Measurements from ENCODE around the gene ATP23. TPM values are rescaled to one million over a fixed set of nuclear protein-coding genes. Genes with fewer than 3 reads are reported as not detected.

Gene ATP23
- total RNA-seq, 1 donor = 5.1 TPM

- TF ChIP-seq, protein P1, sequence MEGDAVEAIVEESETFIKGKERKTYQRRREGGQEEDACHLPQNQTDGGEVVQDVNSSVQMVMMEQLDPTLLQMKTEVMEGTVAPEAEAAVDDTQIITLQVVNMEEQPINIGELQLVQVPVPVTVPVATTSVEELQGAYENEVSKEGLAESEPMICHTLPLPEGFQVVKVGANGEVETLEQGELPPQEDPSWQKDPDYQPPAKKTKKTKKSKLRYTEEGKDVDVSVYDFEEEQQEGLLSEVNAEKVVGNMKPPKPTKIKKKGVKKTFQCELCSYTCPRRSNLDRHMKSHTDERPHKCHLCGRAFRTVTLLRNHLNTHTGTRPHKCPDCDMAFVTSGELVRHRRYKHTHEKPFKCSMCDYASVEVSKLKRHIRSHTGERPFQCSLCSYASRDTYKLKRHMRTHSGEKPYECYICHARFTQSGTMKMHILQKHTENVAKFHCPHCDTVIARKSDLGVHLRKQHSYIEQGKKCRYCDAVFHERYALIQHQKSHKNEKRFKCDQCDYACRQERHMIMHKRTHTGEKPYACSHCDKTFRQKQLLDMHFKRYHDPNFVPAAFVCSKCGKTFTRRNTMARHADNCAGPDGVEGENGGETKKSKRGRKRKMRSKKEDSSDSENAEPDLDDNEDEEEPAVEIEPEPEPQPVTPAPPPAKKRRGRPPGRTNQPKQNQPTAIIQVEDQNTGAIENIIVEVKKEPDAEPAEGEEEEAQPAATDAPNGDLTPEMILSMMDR (IDR thresholded peaks at IDR 0.05; ENCODE audit: extremely low read depth, low read depth, low read length) = peak; percentile 34
- H4K20me1 ChIP-seq (ENCODE audit: insufficient read depth, low read length) = no peaks in the 10 kb centered on the region
- peak overlapping the region; percentile 76 for H2AFZ ChIP-seq (ENCODE audit: low read length)
- no peaks in the 10 kb centered on the region for H3K36me3 ChIP-seq (ENCODE audit: insufficient read depth, low read length)
- H3K79me2 ChIP-seq (ENCODE audit: insufficient read depth, low read length) = no peaks in the 10 kb centered on the region
- H3K27ac ChIP-seq (ENCODE audit: low read depth, low read length) = peak overlapping the region; percentile 87
- H3K4me2 ChIP-seq (ENCODE audit: insufficient read depth, low read length) = peak overlapping the region; percentile 84
- H3K4me3 ChIP-seq (ENCODE audit: insufficient read depth, low read length) = peak overlapping the region; percentile 74
- H3K27me3 ChIP-seq (ENCODE audit: insufficient read depth, low read length) = no peaks in the 10 kb centered on the region
- H3K4me1 ChIP-seq (ENCODE audit: insufficient read depth, low read length) = peaks cover 67% of the 10 kb centered on the region
- DNase-seq (ENCODE audit: insufficient read length, low spot score, missing footprints) = peak; percentile 91
- H3K9me3 ChIP-seq (ENCODE audit: low read depth, low read length) = no peaks in the 10 kb centered on the region
These were observed 44.7 kb upstream of the ATP23 start for GRCh38 chr12:57896434-57897201.

- H4K20me1 ChIP-seq (ENCODE audit: insufficient read depth, low read length) = no peaks in the 10 kb centered on the region
- no peaks in the 10 kb centered on the region for H3K27me3 ChIP-seq (ENCODE audit: insufficient read depth, low read length)
- H3K9me3 ChIP-seq (ENCODE audit: low read depth, low read length) = no peaks in the 10 kb centered on the region
- TF ChIP-seq, protein P1 (IDR thresholded peaks at IDR 0.05; ENCODE audit: extremely low read depth, low read depth, low read length) = no peak
- no peaks in the 10 kb centered on the region for H3K79me2 ChIP-seq (ENCODE audit: insufficient read depth, low read length)
- no peaks in the 10 kb centered on the region for H3K36me3 ChIP-seq (ENCODE audit: insufficient read depth, low read length)
- peak overlapping the region; percentile 84 for H3K4me2 ChIP-seq (ENCODE audit: insufficient read depth, low read length)
- H3K27ac ChIP-seq (ENCODE audit: low read depth, low read length) = peak overlapping the region; percentile 87
- peak overlapping the region; percentile 74 for H3K4me3 ChIP-seq (ENCODE audit: insufficient read depth, low read length)
- peak overlapping the region; percentile 76 for H2AFZ ChIP-seq (ENCODE audit: low read length)
- peaks cover 63% of the 10 kb centered on the region for H3K4me1 ChIP-seq (ENCODE audit: insufficient read depth, low read length)
- DNase-seq (ENCODE audit: insufficient read length, low spot score, missing footprints) = no peak
These were observed 43.9 kb upstream of the ATP23 start for GRCh38 chr12:57897286-57897974.

DNA sequence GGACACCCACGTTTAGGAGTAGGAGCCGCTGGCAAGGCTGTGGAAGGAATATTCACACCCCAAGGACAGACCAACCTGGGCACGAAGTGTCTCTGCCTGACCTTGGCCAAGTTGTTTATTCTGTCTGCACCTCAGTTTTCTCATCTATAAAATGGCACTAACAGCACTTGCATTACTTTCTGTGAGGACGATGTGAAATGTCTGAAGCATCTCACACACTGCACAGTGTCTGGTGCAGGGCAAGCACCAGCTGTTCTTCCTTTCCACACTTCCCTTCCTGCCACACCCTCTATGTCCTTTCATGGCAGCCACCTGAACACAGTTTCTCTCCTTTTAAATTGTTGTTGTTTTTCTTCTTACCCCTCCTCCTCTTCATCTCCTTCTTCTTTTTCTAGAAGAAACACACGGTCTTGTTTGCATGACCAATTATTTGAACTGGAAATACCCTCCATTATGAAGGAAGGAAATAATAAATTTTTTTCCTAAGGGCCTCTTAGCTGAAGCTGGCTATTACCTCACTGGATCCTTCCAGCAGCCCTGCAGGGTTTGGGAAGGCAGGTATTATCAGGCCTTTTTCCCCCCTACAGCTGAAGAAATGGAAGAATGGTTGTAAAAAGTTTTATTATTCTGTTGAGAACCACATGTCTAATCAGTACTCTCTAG, 42.9 kb upstream of the ATP23 start:
- DNase-seq (ENCODE audit: insufficient read length, low spot score, missing footprints) = no peak
- Histone ChIP-seq H4K20me1 (ENCODE audit: insufficient read depth, low read length) (no peaks in the 10 kb centered on the region), H3K9me3 (ENCODE audit: low read depth, low read length) (no peaks in the 10 kb centered on the region), H3K4me2 (ENCODE audit: insufficient read depth, low read length) (peak overlapping the region; percentile 42), H3K4me3 (ENCODE audit: insufficient read depth, low read length) (no peak overlapping the region), H3K27me3 (ENCODE audit: insufficient read depth, low read length) (no peaks in the 10 kb centered on the region), H3K79me2 (ENCODE audit: insufficient read depth, low read length) (no peaks in the 10 kb centered on the region), H3K36me3 (ENCODE audit: insufficient read depth, low read length) (no peaks in the 10 kb centered on the region), H2AFZ (ENCODE audit: low read length) (no peak overlapping the region), H3K4me1 (ENCODE audit: insufficient read depth, low read length) (peaks cover 56% of the 10 kb centered on the region), H3K27ac (ENCODE audit: low read depth, low read length) (peak overlapping the region; percentile 37)
- TF ChIP-seq, protein P1 (IDR thresholded peaks at IDR 0.05; ENCODE audit: extremely low read depth, low read depth, low read length) = no peak
